Osteocyte (in vitro differentiated cells): Measurements from ENCODE around the gene CPT1A. TPM values are rescaled to one million over a fixed set of nuclear protein-coding genes. Genes with fewer than 3 reads are reported as not detected.

Source experiments
- DNase-seq: peaks from one replicate; pipeline ENCODE4 v3.0.0; 2021; ENCODE audit warnings: mixed read lengths; ENCODE audit not compliant: unreplicated experiment; ENCODE audit errors: extremely low spot score
- H3K27ac Mint-ChIP-seq: one replicate; pipeline ENCODE4 v1.8.0; 2021; ENCODE audit warnings: mild to moderate bottlenecking, mixed read lengths; ENCODE audit not compliant: unreplicated experiment
- H3K27me3 Mint-ChIP-seq: one replicate; pipeline ENCODE4 v1.8.0; 2021; ENCODE audit warnings: mixed read lengths; ENCODE audit not compliant: unreplicated experiment
- H3K36me3 Mint-ChIP-seq: one replicate; pipeline ENCODE4 v1.8.0; 2021; ENCODE audit warnings: mixed read lengths; ENCODE audit not compliant: unreplicated experiment
- H3K4me1 Mint-ChIP-seq: one replicate; pipeline ENCODE4 v1.8.0; 2021; ENCODE audit warnings: mixed read lengths; ENCODE audit not compliant: unreplicated experiment
- H3K4me3 Mint-ChIP-seq: one replicate; pipeline ENCODE4 v1.8.0; 2021; ENCODE audit warnings: mild to moderate bottlenecking, moderate library complexity, mixed read lengths; ENCODE audit not compliant: unreplicated experiment
- H3K9me3 Mint-ChIP-seq: one replicate; pipeline ENCODE4 v1.8.0; 2021; ENCODE audit warnings: mixed read lengths; ENCODE audit not compliant: unreplicated experiment
- CTCF ChIP-seq: fragments of 200-600 bp; sonication (generic); IDR thresholded peaks from 2 replicates; pipeline ENCODE4 v1.5.0; 2021; ENCODE audit warnings: antibody characterized with exemption, mild to moderate bottlenecking, moderate library complexity
- total RNA-seq: library from RNA; stranded (reverse); gene quantifications from 2 replicates; pipeline ENCODE4 v1.2.1, GENCODE V29; 2021

The CPT1A gene
- total RNA-seq, 1 donor from 2014 or later, result 109 TPM

- H3K27ac Mint-ChIP-seq, result no peak overlapping the region
- peaks cover 85% of the 10 kb centered on the region for H3K27me3 Mint-ChIP-seq
- peaks cover 6% of the 10 kb centered on the region for H3K4me1 Mint-ChIP-seq
- TF ChIP-seq CTCF, result no peak
- H3K9me3 Mint-ChIP-seq, result peaks cover 17% of the 10 kb centered on the region
- H3K4me3 Mint-ChIP-seq, result no peak overlapping the region
- DNase-seq, result no peak
- H3K36me3 Mint-ChIP-seq, result peaks cover 6% of the 10 kb centered on the region
Observed at GRCh38 chr11:68721075-68721474, 120.6 kb downstream of the CPT1A start.

- Mint-ChIP-seq H3K9me3 (peaks cover 17% of the 10 kb centered on the region), H3K4me3 (no peak overlapping the region), H3K4me1 (no peaks in the 10 kb centered on the region), H3K27ac (no peak overlapping the region), H3K36me3 (peaks cover 6% of the 10 kb centered on the region), H3K27me3 (peaks cover 83% of the 10 kb centered on the region)
- no peak for TF ChIP-seq CTCF
- DNase-seq, result no peak
Observed at GRCh38 chr11:68715456-68716122, 126.1 kb downstream of the CPT1A start.

- TF ChIP-seq CTCF, result no peak
- Mint-ChIP-seq H3K4me1 (no peaks in the 10 kb centered on the region), H3K27me3 (peaks cover 74% of the 10 kb centered on the region), H3K9me3 (peaks cover 6% of the 10 kb centered on the region), H3K27ac (no peak overlapping the region), H3K4me3 (no peak overlapping the region), H3K36me3 (peaks cover under 1% of the 10 kb centered on the region)
- DNase-seq, result no peak
Observed at GRCh38 chr11:68714060-68714856, 127.5 kb downstream of the CPT1A start.

- Mint-ChIP-seq H3K27me3 (peaks cover 64% of the 10 kb centered on the region), H3K4me1 (no peaks in the 10 kb centered on the region), H3K4me3 (no peak overlapping the region), H3K9me3 (no peaks in the 10 kb centered on the region), H3K27ac (no peak overlapping the region), H3K36me3 (no peaks in the 10 kb centered on the region)
- no peak for TF ChIP-seq CTCF
- DNase-seq, result no peak
Observed at GRCh38 chr11:68711114-68711513, 130.6 kb downstream of the CPT1A start.

GRCh38 chr11:68710409-68710808, 131.3 kb downstream of the CPT1A start:
- Mint-ChIP-seq H3K27me3 (peaks cover 62% of the 10 kb centered on the region), H3K4me1 (no peaks in the 10 kb centered on the region), H3K36me3 (no peaks in the 10 kb centered on the region), H3K9me3 (no peaks in the 10 kb centered on the region), H3K4me3 (no peak overlapping the region), H3K27ac (no peak overlapping the region)
- no peak for TF ChIP-seq CTCF
- DNase-seq, result no peak
